ENCODE results near the gene PPP1R15A. TPM values are rescaled to one million over a fixed set of nuclear protein-coding genes. Genes with fewer than 3 reads are reported as not detected.

Gene PPP1R15A
- total RNA-seq, 4 donors from 2014 or later = 40.3 to 98.7 (median 64.4) TPM

DNA sequence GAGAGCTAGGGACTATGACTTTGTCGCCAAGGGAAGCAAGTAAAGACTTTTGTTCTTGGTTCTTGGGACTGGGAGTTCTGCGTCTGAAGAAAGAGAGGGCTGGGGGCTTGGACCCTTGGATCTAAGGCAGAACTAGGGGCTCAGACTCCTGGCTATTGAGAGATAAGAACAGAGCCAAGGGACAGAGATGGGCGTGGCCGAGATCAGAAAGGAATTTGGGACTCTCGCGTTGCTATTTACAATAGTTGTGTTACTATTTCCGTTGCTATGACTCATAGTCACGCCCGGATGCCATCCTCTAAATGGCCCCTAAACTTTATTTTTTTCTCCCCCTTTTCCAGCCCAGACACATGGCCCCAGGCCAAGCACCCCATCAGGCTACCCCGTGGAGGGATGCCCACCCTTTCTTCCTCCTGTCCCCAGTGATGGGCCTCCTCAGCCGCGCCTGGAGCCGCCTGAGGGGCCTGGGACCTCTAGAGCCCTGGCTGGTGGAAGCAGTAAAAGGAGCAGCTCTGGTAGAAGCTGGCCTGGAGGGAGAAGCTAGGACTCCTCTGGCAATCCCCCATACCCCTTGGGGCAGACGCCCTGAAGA is 759 bp downstream of the PPP1R15A start:
- WGBS = 0% methylated on average over 14 of the region's 14 CpGs
- peak in 1 of 2 donors; percentile 85 for TF ChIP-seq POLR2AphosphoS5 (IDR thresholded peaks at IDR 0.05)
- no peak for TF ChIP-seq EP300 (IDR thresholded peaks at IDR 0.05)
- TF ChIP-seq, protein P1, sequence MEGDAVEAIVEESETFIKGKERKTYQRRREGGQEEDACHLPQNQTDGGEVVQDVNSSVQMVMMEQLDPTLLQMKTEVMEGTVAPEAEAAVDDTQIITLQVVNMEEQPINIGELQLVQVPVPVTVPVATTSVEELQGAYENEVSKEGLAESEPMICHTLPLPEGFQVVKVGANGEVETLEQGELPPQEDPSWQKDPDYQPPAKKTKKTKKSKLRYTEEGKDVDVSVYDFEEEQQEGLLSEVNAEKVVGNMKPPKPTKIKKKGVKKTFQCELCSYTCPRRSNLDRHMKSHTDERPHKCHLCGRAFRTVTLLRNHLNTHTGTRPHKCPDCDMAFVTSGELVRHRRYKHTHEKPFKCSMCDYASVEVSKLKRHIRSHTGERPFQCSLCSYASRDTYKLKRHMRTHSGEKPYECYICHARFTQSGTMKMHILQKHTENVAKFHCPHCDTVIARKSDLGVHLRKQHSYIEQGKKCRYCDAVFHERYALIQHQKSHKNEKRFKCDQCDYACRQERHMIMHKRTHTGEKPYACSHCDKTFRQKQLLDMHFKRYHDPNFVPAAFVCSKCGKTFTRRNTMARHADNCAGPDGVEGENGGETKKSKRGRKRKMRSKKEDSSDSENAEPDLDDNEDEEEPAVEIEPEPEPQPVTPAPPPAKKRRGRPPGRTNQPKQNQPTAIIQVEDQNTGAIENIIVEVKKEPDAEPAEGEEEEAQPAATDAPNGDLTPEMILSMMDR (IDR thresholded peaks at IDR 0.05) = no peak
- no peak for TF ChIP-seq POLR2A (IDR thresholded peaks at IDR 0.05; ENCODE audit: low read depth)
- peak; percentile 96 for DNase-seq (ENCODE audit: extremely low spot score)
- Histone ChIP-seq H3K36me3 (peaks cover 8 to 50% (median 42%) of the 10 kb centered on the region in 4 donors), H3K9me3 (no peaks in the 10 kb centered on the region), H3K27me3 (no peaks in the 10 kb centered on the region), H3K4me1 (peaks cover 41 to 66% (median 62%) of the 10 kb centered on the region in 4 donors), H3K4me3 (peak overlapping the region; percentile 64 to 95 (median 80)), H3K27ac (replicated peaks in 1 of 4) (peak overlapping the region; percentile 94 to 100 (median 98))
- intact Hi-C loops (cut with DNase I) = loop anchor here (5.0 kb wide), 1 partner anchor 94 kb away; the partner anchor contains the start of gene FTL

DNA sequence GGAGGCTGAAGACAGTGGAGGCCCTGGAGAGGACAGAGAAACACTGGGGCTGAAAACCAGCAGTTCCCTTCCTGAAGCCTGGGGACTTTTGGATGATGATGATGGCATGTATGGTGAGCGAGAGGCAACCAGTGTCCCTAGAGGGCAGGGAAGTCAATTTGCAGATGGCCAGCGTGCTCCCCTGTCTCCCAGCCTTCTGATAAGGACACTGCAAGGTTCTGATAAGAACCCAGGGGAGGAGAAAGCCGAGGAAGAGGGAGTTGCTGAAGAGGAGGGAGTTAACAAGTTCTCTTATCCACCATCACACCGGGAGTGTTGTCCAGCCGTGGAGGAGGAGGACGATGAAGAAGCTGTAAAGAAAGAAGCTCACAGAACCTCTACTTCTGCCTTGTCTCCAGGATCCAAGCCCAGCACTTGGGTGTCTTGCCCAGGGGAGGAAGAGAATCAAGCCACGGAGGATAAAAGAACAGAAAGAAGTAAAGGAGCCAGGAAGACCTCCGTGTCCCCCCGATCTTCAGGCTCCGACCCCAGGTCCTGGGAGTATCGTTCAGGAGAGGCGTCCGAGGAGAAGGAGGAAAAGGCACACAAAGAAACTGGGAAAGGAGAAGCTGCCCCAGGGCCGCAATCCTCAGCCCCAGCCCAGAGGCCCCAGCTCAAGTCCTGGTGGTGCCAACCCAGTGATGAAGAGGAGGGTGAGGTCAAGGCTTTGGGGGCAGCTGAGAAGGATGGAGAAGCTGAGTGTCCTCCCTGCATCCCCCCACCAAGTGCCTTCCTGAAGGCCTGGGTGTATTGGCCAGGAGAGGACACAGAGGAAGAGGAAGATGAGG is 1.5 kb downstream of the PPP1R15A start:
- Histone ChIP-seq H3K27me3 (no peaks in the 10 kb centered on the region), H3K4me1 (peaks cover 44 to 67% (median 60%) of the 10 kb centered on the region in 4 donors), H3K27ac (replicated peaks in 1 of 4) (peak overlapping the region; percentile 94 to 100 (median 98)), H3K4me3 (peak overlapping the region; percentile 64 to 95 (median 80)), H3K9me3 (no peaks in the 10 kb centered on the region), H3K36me3 (peaks cover 8 to 56% (median 45%) of the 10 kb centered on the region in 4 donors)
- DNase-seq (ENCODE audit: extremely low spot score) = no peak
- no peak for TF ChIP-seq POLR2A (IDR thresholded peaks at IDR 0.05; ENCODE audit: low read depth)
- no peak for TF ChIP-seq EP300 (IDR thresholded peaks at IDR 0.05)
- TF ChIP-seq POLR2AphosphoS5 (IDR thresholded peaks at IDR 0.05) = no peak
- TF ChIP-seq, protein P1 (IDR thresholded peaks at IDR 0.05) = no peak
- intact Hi-C loops (cut with DNase I) = loop anchor here (5.0 kb wide), 1 partner anchor 94 kb away; the partner anchor contains the start of gene FTL
- WGBS = 43% methylated on average over 14 of the region's 14 CpGs

DNA sequence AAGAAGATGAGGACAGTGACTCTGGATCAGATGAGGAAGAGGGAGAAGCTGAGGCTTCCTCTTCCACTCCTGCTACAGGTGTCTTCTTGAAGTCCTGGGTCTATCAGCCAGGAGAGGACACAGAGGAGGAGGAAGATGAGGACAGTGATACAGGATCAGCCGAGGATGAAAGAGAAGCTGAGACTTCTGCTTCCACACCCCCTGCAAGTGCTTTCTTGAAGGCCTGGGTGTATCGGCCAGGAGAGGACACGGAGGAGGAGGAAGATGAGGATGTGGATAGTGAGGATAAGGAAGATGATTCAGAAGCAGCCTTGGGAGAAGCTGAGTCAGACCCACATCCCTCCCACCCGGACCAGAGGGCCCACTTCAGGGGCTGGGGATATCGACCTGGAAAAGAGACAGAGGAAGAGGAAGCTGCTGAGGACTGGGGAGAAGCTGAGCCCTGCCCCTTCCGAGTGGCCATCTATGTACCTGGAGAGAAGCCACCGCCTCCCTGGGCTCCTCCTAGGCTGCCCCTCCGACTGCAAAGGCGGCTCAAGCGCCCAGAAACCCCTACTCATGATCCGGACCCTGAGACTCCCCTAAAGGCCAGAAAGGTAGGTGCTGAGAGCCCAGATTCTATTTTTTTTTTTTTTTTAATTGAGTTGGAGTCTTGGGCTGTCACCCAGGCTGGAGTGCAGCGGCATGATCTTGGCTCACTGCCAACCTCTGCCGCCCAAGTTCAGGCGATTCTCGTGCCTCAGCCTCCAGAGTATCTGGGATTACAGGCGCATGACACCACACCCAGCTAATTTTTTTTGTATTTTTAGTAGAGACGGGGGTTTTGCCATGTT is 2.3 kb downstream of the PPP1R15A start:
- TF ChIP-seq POLR2AphosphoS5 (IDR thresholded peaks at IDR 0.05) (no peak), POLR2A (IDR thresholded peaks at IDR 0.05; ENCODE audit: low read depth) (no peak), EP300 (IDR thresholded peaks at IDR 0.05) (no peak)
- TF ChIP-seq, protein P1 (IDR thresholded peaks at IDR 0.05) = no peak
- Histone ChIP-seq H3K4me3 (peak overlapping the region; percentile 64 to 95 (median 80)), H3K9me3 (no peaks in the 10 kb centered on the region), H3K36me3 (peaks cover 8 to 63% (median 46%) of the 10 kb centered on the region in 4 donors), H3K4me1 (peaks cover 48 to 63% (median 59%) of the 10 kb centered on the region in 4 donors), H3K27me3 (no peaks in the 10 kb centered on the region), H3K27ac (replicated peaks in 1 of 4) (peak overlapping the region; percentile 94 to 100 (median 98))
- intact Hi-C loops (cut with DNase I) = loop anchor here (5.0 kb wide), 1 partner anchor 93 kb away; the partner anchor contains the start of gene FTL
- no peak for DNase-seq (ENCODE audit: extremely low spot score)
- WGBS = 4% methylated on average over 12 of the region's 17 CpGs

Data from esophagus muscularis mucosa (tissue), 4 donors.